K562 (cell line): ENCODE measurements around the gene ANKRD23. TPM values are rescaled to one million over a fixed set of nuclear protein-coding genes. Genes with fewer than 3 reads are reported as not detected.

Experiments used
- FOXK1 ChIP-seq: sonication (generic); formaldehyde crosslinking; IDR thresholded peaks from 2 replicates; pipeline ENCODE4 v1.8.0; 2022; ENCODE audit warnings: missing genetic modification reagents, mild to moderate bottlenecking, borderline replicate concordance
- IRF1 ChIP-seq: sonication (generic); formaldehyde crosslinking; IDR thresholded peaks from 2 replicates; pipeline ENCODE4 v1.8.0; 2022; ENCODE audit warnings: missing genetic modification reagents, mild to moderate bottlenecking, borderline replicate concordance
- KLF16 ChIP-seq: IDR thresholded peaks from 2 replicates; pipeline ENCODE4 v1.6.1; 2016; ENCODE audit warnings: antibody characterized with exemption
- MTA1 ChIP-seq: fragments of 450-650 bp; IDR thresholded peaks from 2 replicates; pipeline ENCODE4 v1.6.1; 2017; ENCODE audit warnings: borderline replicate concordance
- PRDM10 ChIP-seq: fragments of 450-650 bp; IDR thresholded peaks from 2 replicates; pipeline ENCODE4 v1.6.1; 2018; ENCODE audit not compliant: partially characterized antibody
- RAD51 ChIP-seq: fragments of 450-650 bp; IDR thresholded peaks from 2 replicates; pipeline ENCODE4 v1.7.1; 2016; ENCODE audit warnings: low read depth, mild to moderate bottlenecking, borderline replicate concordance
- RBM34 ChIP-seq: fragments of 200-400 bp; formaldehyde crosslinking; IDR thresholded peaks from 2 replicates; pipeline ENCODE4 v1.6.1; 2018; ENCODE audit warnings: low read length, borderline replicate concordance; ENCODE audit not compliant: insufficient read depth
- SNAPC5 ChIP-seq: fragments of 250-450 bp; sonication (Bioruptor Pico); IDR thresholded peaks from 2 replicates; pipeline ENCODE4 v1.8.0; 2021; ENCODE audit warnings: moderate library complexity, mild to moderate bottlenecking, inconsistent platforms
- polyA plus RNA-seq, 8 experiments: library from polyadenylated mRNA; depleted of rRNA in 4 of 8; stranded (reverse) in 5 of 8; unstranded in 3 of 8; fragments of >200 nt; fragmentation: Nextera tagmentation in 2 of 8; fragmentation: Illumina TruSeq in 1 of 8; extraction: Ambion mirVana in 2 of 8; extraction: Trizol in 1 of 8; gene quantifications; 2 replicates each; pipeline versions ENCODE4 v1.2.1 to v1.2.3, GENCODE V29; 2011 to 2014; ENCODE audit warnings: inconsistent platforms in 1 of 8, missing spikeins in 1 of 8
- total RNA-seq, 7 experiments: library from RNA; depleted of rRNA in 6 of 7; stranded (reverse); fragments of >200 nt in 6 of 7; fragmentation: Illumina TruSeq in 2 of 7; extraction: Trizol in 2 of 7; gene quantifications; 2 replicates each; pipeline versions ENCODE4 v1.2.1 to v1.2.3, GENCODE V29; 2011 to 2021; ENCODE audit warnings: low replicate concordance in 1 of 7
- TF ChIP-seq, protein P1 (sequence below): sonication (generic); formaldehyde crosslinking; IDR thresholded peaks from 2 replicates; pipeline ENCODE4 v1.5.0; 2020; ENCODE audit warnings: missing genetic modification reagents
- TF ChIP-seq, protein P2 (sequence below), 2 experiments: fragments of 450-650 bp in 1 of 2; sonication (generic) in 1 of 2; formaldehyde crosslinking in 1 of 2; IDR thresholded peaks; 2 replicates each; pipeline versions ENCODE4 v1.7.1 to v1.9.0; 2016 to 2022; ENCODE audit warnings: inconsistent platforms in 1 of 2, mild to moderate bottlenecking in 1 of 2, missing genetic modification reagents in 1 of 2

ANKRD23 gene
- total and polyA plus RNA-seq, 9 of the 15 experiments (the other 6 are each of a cell fraction or from before 2014, with no cell fraction given) = 0.32 to 4.8 (median 2.8) TPM

DNA sequence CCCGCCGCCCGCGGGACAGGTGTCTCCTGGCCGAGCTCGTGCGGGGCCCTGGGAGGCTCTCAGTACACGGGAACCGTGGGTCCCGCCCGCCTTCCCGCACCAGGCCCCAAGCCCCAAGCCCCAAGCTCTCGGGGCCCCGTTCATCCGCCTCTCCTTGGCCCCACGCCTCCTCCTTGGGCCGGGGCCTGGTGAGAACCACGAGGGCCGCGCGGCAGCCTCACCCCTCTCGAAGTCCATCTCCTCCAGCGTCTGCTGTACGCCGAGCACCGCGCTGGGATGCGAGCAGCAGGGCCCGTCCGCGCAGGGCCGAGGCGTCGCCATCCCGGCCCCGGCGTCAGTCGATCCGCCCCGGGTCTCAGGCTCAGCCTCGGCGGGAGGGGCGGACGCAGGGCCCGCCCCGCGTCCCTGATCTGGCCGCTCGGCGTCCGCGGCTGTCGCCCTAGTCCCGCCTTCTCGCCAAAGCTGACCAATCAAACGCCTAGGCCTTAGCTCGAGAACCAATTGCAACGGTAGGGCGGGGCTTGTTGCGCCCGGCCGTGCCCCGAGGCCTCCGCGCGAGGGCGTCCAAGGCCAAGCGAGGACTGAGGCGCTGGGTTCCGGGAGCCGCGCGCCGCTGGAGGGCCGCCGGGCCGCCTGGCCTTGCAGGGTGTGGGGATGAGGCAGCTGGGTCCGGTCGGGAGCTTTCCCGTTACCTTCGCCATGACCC lies 14.0 kb upstream of the ANKRD23 start, which contains the start of gene ANKRD39 (continued):
- TF ChIP-seq PRDM10 = no peak
- TF ChIP-seq KLF16 = peak; percentile 55; the same call in 1 of the 2 replicates
- TF ChIP-seq, protein P1, sequence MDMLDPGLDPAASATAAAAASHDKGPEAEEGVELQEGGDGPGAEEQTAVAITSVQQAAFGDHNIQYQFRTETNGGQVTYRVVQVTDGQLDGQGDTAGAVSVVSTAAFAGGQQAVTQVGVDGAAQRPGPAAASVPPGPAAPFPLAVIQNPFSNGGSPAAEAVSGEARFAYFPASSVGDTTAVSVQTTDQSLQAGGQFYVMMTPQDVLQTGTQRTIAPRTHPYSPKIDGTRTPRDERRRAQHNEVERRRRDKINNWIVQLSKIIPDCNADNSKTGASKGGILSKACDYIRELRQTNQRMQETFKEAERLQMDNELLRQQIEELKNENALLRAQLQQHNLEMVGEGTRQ = no peak
- TF ChIP-seq MTA1 = no peak
- TF ChIP-seq RAD51 = no peak
- TF ChIP-seq IRF1 = no peak
- no peak for TF ChIP-seq RBM34
- peak; percentile 65; the same call in 1 of the 2 replicates for TF ChIP-seq FOXK1 (CRISPR knock-in tag)
- TF ChIP-seq SNAPC5 (CRISPR knock-in tag) = no peak
- TF ChIP-seq, protein P2, sequence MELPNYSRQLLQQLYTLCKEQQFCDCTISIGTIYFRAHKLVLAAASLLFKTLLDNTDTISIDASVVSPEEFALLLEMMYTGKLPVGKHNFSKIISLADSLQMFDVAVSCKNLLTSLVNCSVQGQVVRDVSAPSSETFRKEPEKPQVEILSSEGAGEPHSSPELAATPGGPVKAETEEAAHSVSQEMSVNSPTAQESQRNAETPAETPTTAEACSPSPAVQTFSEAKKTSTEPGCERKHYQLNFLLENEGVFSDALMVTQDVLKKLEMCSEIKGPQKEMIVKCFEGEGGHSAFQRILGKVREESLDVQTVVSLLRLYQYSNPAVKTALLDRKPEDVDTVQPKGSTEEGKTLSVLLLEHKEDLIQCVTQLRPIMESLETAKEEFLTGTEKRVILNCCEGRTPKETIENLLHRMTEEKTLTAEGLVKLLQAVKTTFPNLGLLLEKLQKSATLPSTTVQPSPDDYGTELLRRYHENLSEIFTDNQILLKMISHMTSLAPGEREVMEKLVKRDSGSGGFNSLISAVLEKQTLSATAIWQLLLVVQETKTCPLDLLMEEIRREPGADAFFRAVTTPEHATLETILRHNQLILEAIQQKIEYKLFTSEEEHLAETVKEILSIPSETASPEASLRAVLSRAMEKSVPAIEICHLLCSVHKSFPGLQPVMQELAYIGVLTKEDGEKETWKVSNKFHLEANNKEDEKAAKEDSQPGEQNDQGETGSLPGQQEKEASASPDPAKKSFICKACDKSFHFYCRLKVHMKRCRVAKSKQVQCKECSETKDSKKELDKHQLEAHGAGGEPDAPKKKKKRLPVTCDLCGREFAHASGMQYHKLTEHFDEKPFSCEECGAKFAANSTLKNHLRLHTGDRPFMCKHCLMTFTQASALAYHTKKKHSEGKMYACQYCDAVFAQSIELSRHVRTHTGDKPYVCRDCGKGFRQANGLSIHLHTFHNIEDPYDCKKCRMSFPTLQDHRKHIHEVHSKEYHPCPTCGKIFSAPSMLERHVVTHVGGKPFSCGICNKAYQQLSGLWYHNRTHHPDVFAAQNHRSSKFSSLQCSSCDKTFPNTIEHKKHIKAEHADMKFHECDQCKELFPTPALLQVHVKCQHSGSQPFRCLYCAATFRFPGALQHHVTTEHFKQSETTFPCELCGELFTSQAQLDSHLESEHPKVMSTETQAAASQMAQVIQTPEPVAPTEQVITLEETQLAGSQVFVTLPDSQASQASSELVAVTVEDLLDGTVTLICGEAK (IDR thresholded peaks at IDR 0.05) = 0 out of 2 replicates have a peak, but pooled peaks have one; percentile 45
- TF ChIP-seq, protein P2 (CRISPR knock-in tag; IDR thresholded peaks at IDR 0.05) = no peak
